ENCODE data around the gene PIGR. TPM values are rescaled to one million over a fixed set of nuclear protein-coding genes. Genes with fewer than 3 reads are reported as not detected.

Gene PIGR
- total and polyA plus RNA-seq, 2 of the 8 experiments (the other 6 are each of a cell fraction or from before 2014, with no cell fraction given), result not detected

DNA sequence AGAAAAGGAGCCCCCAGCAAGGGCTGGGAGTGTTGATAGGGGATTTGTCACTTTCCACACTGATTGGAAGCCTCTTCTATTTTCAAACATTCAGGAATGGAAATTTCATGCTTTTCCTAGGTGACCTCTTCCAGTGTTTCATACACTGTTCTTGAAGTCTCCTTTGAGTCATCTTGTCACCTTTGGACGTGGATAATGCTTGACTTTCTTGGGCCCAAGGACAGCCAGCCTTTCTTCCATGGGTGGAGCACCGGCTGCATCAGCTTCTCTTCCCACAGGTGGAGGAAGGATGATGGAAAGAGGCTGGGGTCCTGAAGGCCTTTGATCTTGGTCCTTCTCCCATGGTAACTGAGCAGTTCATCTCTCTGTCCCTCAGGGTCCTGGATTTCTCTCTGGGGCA is 11.9 kb upstream of the PIGR start (continued):
- TF ChIP-seq, protein P1, sequence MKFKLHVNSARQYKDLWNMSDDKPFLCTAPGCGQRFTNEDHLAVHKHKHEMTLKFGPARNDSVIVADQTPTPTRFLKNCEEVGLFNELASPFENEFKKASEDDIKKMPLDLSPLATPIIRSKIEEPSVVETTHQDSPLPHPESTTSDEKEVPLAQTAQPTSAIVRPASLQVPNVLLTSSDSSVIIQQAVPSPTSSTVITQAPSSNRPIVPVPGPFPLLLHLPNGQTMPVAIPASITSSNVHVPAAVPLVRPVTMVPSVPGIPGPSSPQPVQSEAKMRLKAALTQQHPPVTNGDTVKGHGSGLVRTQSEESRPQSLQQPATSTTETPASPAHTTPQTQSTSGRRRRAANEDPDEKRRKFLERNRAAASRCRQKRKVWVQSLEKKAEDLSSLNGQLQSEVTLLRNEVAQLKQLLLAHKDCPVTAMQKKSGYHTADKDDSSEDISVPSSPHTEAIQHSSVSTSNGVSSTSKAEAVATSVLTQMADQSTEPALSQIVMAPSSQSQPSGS (IDR thresholded peaks at IDR 0.05; ENCODE audit: low read length), result no peak
- no peak for TF ChIP-seq CBX8 (IDR thresholded peaks at IDR 0.05; ENCODE audit: borderline replicate concordance, low read depth, low read length)
- no peak for TF ChIP-seq RAD21 (IDR thresholded peaks at IDR 0.05 in 1 of 2, conservative IDR thresholded peaks at IDR 0.05 in 1 of 2; ENCODE audit: low read depth in 2 of 2, low read length in 2 of 2)
